Measurements from ENCODE around the gene CPA5. TPM values are rescaled to one million over a fixed set of nuclear protein-coding genes. Genes with fewer than 3 reads are reported as not detected.

CPA5 gene
- total RNA-seq, 2 donors from 2014 or later: not detected

DNA sequence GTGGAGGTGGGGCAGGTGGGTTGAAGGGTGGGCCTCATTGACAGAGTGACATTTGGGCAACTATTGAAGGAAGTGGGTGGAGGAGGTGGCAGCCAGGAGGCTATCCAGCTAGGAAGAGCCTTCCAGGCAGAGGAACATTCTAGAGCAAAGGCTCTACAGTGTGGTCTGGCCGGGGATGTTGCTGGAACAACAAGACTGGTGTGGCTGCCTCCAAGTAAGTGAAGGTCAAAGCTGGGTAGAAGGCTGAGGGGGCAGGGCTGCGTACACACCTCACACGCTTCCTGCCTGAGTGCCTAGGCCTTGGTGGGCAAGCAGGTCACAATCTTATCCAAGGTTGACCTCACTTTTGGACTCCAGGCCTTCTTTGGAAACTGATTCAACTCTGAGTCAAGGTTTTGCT lies 42.3 kb downstream of the CPA5 start:
- TF ChIP-seq POLR2A (IDR thresholded peaks at IDR 0.05): peak; percentile 52 to 82 (median 78)
- TF ChIP-seq, protein P1, sequence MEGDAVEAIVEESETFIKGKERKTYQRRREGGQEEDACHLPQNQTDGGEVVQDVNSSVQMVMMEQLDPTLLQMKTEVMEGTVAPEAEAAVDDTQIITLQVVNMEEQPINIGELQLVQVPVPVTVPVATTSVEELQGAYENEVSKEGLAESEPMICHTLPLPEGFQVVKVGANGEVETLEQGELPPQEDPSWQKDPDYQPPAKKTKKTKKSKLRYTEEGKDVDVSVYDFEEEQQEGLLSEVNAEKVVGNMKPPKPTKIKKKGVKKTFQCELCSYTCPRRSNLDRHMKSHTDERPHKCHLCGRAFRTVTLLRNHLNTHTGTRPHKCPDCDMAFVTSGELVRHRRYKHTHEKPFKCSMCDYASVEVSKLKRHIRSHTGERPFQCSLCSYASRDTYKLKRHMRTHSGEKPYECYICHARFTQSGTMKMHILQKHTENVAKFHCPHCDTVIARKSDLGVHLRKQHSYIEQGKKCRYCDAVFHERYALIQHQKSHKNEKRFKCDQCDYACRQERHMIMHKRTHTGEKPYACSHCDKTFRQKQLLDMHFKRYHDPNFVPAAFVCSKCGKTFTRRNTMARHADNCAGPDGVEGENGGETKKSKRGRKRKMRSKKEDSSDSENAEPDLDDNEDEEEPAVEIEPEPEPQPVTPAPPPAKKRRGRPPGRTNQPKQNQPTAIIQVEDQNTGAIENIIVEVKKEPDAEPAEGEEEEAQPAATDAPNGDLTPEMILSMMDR (IDR thresholded peaks at IDR 0.05): peak in 2 of 7 experiments; percentile 2 to 6
- H3K27ac ChIP-seq: peak overlapping the region; percentile 96 to 99 (median 98)
- peaks cover 51% of the 10 kb centered on the region for H3K4me1 ChIP-seq
- intact Hi-C loops (cut with DNase I): loop anchor here (10.0 kb wide), 1 partner anchor 112 kb away; no protein-coding TSS in a partner anchor
- peak; percentile 75 to 91 (median 88) for DNase-seq
- ATAC-seq: peak; percentile 41
- 41 to 49% methylated on average over 3 of the region's 3 CpGs for WGBS, 2 donors
- H3K36me3 ChIP-seq (replicated peaks in 1 of 2; ENCODE audit: insufficient read depth in 1 of 2, low read depth in 2 of 2): no peaks in the 10 kb centered on the region
- no peak overlapping the region for H3K4me3 ChIP-seq
- no peaks in the 10 kb centered on the region for H3K27me3 ChIP-seq
- no peaks in the 10 kb centered on the region for H3K9me3 ChIP-seq

DNA sequence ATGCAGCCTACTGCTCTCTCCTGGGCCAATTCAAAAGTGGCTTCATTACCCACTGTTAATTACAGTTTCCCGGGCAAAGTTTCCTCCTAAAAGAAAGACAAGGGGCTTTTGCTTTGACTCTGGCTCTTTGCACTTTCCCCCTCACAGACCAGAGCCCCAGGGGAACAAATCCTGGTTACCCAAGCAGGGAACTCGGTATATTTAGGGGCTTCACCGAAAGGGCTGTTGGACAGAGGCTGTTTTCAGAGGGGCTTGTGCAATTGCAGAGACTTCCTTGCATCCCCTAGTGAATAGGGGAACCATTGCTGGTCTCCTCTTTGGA lies 42.7 kb downstream of the CPA5 start:
- WGBS, 2 donors: 28 to 35% methylated on average over 3 of the region's 3 CpGs

DNA sequence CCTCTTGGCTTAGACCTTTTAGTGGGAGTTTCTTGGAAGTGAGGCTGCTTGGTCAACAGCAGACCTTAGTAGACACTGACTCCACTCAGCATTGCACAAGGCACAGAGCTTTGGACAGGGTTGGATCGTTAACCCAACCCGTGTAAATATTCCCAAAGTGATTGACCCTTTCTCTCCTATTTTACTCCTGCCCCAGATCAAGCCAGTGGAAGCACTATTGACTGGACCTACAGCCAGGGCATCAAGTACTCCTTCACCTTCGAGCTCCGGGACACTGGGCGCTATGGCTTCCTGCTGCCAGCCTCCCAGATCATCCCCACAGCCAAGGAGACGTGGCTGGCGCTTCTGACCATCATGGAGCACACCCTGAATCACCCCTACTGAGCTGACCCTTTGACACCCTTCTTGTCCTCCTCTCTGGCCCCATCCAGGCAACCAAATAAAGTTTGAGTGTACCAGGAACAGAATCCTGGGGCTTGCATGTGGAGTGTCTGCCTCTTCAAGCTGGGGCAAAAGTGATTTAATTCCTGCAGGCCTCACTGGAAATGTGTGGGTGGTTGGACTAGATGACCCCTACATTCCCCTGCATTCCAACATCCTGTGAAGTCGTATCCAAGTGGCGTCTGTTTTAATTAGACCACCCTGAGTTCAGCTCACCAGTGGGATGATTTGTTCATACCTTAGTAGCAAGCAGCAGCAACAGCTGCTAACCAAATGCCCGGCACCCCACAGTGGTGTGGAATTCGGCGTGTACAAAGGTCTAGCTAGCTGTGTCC lies 43.2 kb downstream of the CPA5 start:
- Histone ChIP-seq H3K4me3 (no peak overlapping the region), H3K4me1 (peaks cover 51% of the 10 kb centered on the region), H3K27me3 (no peaks in the 10 kb centered on the region), H3K36me3 (replicated peaks in 1 of 2; ENCODE audit: insufficient read depth in 1 of 2, low read depth in 2 of 2) (no peaks in the 10 kb centered on the region), H3K9me3 (no peaks in the 10 kb centered on the region), H3K27ac (peak overlapping the region; percentile 96 to 99 (median 98))
- peak; percentile 53 to 81 (median 76) for DNase-seq
- WGBS, 2 donors: 43% methylated on average over 12 of the region's 12 CpGs
- intact Hi-C loops (cut with DNase I): loop anchor here (10.0 kb wide), 1 partner anchor 113 kb away; no protein-coding TSS in a partner anchor
- ATAC-seq: peak; percentile 25
- TF ChIP-seq, protein P1 (IDR thresholded peaks at IDR 0.05): no peak
- TF ChIP-seq POLR2A (IDR thresholded peaks at IDR 0.05): peak; percentile 20 to 34 (median 24)

More for the DNA sequence above, 42.7 kb downstream of the CPA5 start:
- Histone ChIP-seq H3K27ac (peak overlapping the region; percentile 96 to 99 (median 98)), H3K4me3 (no peak overlapping the region), H3K9me3 (no peaks in the 10 kb centered on the region), H3K36me3 (replicated peaks in 1 of 2; ENCODE audit: insufficient read depth in 1 of 2, low read depth in 2 of 2) (no peaks in the 10 kb centered on the region), H3K27me3 (no peaks in the 10 kb centered on the region), H3K4me1 (peaks cover 51% of the 10 kb centered on the region)
- intact Hi-C loops (cut with DNase I): loop anchor here (10.0 kb wide), 1 partner anchor 112 kb away; no protein-coding TSS in a partner anchor
- ATAC-seq (no peak), DNase-seq (no peak)
- TF ChIP-seq POLR2A (IDR thresholded peaks at IDR 0.05): no peak
- TF ChIP-seq, protein P1 (IDR thresholded peaks at IDR 0.05): peak in 1 of 7 experiments; percentile 0

DNA sequence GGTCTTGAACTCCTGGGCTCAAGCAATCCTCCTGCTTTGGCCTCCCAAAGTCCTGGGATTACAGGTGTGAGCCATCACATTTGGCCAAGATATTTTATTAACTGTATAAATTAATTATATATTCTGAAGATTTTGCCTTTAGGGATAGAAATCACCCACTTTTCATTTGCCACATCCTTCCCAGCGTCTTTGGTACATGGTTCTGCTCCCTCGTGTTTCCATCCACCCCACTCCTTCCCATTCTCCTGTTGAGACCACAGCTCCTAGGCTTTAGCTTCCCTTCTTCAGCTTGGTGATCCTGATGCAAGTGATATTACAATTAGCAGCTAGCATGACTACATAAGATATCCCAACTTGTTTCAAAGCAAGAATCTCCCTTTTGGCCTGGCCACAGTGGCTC lies 44.1 kb downstream of the CPA5 start:
- H3K9me3 ChIP-seq: no peaks in the 10 kb centered on the region
- H3K4me1 ChIP-seq: peaks cover 44% of the 10 kb centered on the region
- H3K27me3 ChIP-seq: no peaks in the 10 kb centered on the region
- ATAC-seq (peak; percentile 1), DNase-seq (peak in 3 of 4 donors; percentile 52 to 59 (median 56))
- 38 to 40% methylated on average over 2 of the region's 2 CpGs for WGBS, 2 donors
- peak overlapping the region in 3 of 4 donors; percentile 49 to 99 (median 98) for H3K27ac ChIP-seq
- TF ChIP-seq POLR2A (IDR thresholded peaks at IDR 0.05): peak in 2 of 3 donors; percentile 43 to 50
- TF ChIP-seq, protein P1 (IDR thresholded peaks at IDR 0.05): no peak
- intact Hi-C loops (cut with DNase I): loop anchor here (10.0 kb wide), 1 partner anchor 114 kb away; no protein-coding TSS in a partner anchor
- no peaks in the 10 kb centered on the region for H3K36me3 ChIP-seq (replicated peaks in 1 of 2; ENCODE audit: insufficient read depth in 1 of 2, low read depth in 2 of 2)
- no peak overlapping the region for H3K4me3 ChIP-seq

All from body of pancreas (tissue), 4 donors.